Neuron (in vitro differentiated cells): Measurements from ENCODE around the gene SIVA1.

Experiments
- H2AFZ ChIP-seq: one replicate; pipeline ENCODE4 v1.6.1; 2013; ENCODE audit warnings: low read depth, mild to moderate bottlenecking, inconsistent platforms, low read length, moderate library complexity
- H3K27me3 ChIP-seq: one replicate; pipeline ENCODE4 v1.6.1; 2013; ENCODE audit warnings: low read length; ENCODE audit not compliant: insufficient read depth
- H3K36me3 ChIP-seq: one replicate; pipeline ENCODE4 v1.6.1; 2013; ENCODE audit warnings: low read length; ENCODE audit not compliant: insufficient read depth
- H3K4me1 ChIP-seq: one replicate; pipeline ENCODE4 v1.6.1; 2013; ENCODE audit warnings: low read length; ENCODE audit not compliant: insufficient read depth
- H3K4me3 ChIP-seq: 2 replicates; pipeline ENCODE4 v1.5.1; 2013; ENCODE audit warnings: mild to moderate bottlenecking, low read length, moderate library complexity
- H3K9me3 ChIP-seq: one replicate; pipeline ENCODE4 v1.6.1; 2013; ENCODE audit warnings: low read length

Gene SIVA1

GRCh38 chr14:104786091-104786586, 33.2 kb downstream of the SIVA1 start:
- no peaks in the 10 kb centered on the region for H3K27me3 ChIP-seq
- no peak overlapping the region for H3K4me3 ChIP-seq
- H3K36me3 ChIP-seq, result peaks cover 25% of the 10 kb centered on the region
- no peaks in the 10 kb centered on the region for H3K9me3 ChIP-seq
- H3K4me1 ChIP-seq, result peaks cover 3% of the 10 kb centered on the region
- H2AFZ ChIP-seq, result no peak overlapping the region

GRCh38 chr14:104786726-104787675, 34.1 kb downstream of the SIVA1 start:
- Histone ChIP-seq H2AFZ (no peak overlapping the region), H3K4me3 (no peak overlapping the region), H3K4me1 (peaks cover 3% of the 10 kb centered on the region), H3K27me3 (no peaks in the 10 kb centered on the region), H3K36me3 (peaks cover 34% of the 10 kb centered on the region), H3K9me3 (no peaks in the 10 kb centered on the region)

- peaks cover 36% of the 10 kb centered on the region for H3K36me3 ChIP-seq
- H3K4me3 ChIP-seq, result no peak overlapping the region
- no peaks in the 10 kb centered on the region for H3K9me3 ChIP-seq
Measured at GRCh38 chr14:104787736-104788135, 34.8 kb downstream of the SIVA1 start.

GRCh38 chr14:104788161-104788818, 35.3 kb downstream of the SIVA1 start:
- Histone ChIP-seq H3K27me3 (no peaks in the 10 kb centered on the region), H3K4me1 (peaks cover 6% of the 10 kb centered on the region), H3K36me3 (peaks cover 36% of the 10 kb centered on the region), H2AFZ (no peak overlapping the region), H3K4me3 (no peak overlapping the region), H3K9me3 (no peaks in the 10 kb centered on the region)

More at GRCh38 chr14:104787736-104788135, 34.8 kb downstream of the SIVA1 start:
- peaks cover 5% of the 10 kb centered on the region for H3K4me1 ChIP-seq
- no peak overlapping the region for H2AFZ ChIP-seq
- no peaks in the 10 kb centered on the region for H3K27me3 ChIP-seq

- H3K4me1 ChIP-seq, result peaks cover 14% of the 10 kb centered on the region
- H3K4me3 ChIP-seq, result no peak overlapping the region
- no peaks in the 10 kb centered on the region for H3K27me3 ChIP-seq
- H3K9me3 ChIP-seq, result no peaks in the 10 kb centered on the region
- H3K36me3 ChIP-seq, result peaks cover 36% of the 10 kb centered on the region
- H2AFZ ChIP-seq, result no peak overlapping the region
Measured at GRCh38 chr14:104788873-104789663, 36.1 kb downstream of the SIVA1 start.

GRCh38 chr14:104789752-104790743, 37.1 kb downstream of the SIVA1 start:
- H3K27me3 ChIP-seq, result no peaks in the 10 kb centered on the region
- H2AFZ ChIP-seq, result no peak overlapping the region
- H3K4me1 ChIP-seq, result peaks cover 21% of the 10 kb centered on the region
- H3K36me3 ChIP-seq, result peaks cover 36% of the 10 kb centered on the region
- no peak overlapping the region for H3K4me3 ChIP-seq
- H3K9me3 ChIP-seq, result no peaks in the 10 kb centered on the region

- Histone ChIP-seq H3K36me3 (peaks cover 30% of the 10 kb centered on the region), H3K27me3 (peaks cover 5% of the 10 kb centered on the region), H2AFZ (no peak overlapping the region), H3K4me1 (peaks cover 28% of the 10 kb centered on the region), H3K9me3 (no peaks in the 10 kb centered on the region), H3K4me3 (no peak overlapping the region)
Measured at GRCh38 chr14:104791425-104791824, 38.5 kb downstream of the SIVA1 start.

- Histone ChIP-seq H2AFZ (no peak overlapping the region), H3K4me3 (no peak overlapping the region), H3K36me3 (peaks cover 30% of the 10 kb centered on the region), H3K4me1 (peaks cover 35% of the 10 kb centered on the region), H3K9me3 (no peaks in the 10 kb centered on the region), H3K27me3 (peaks cover 13% of the 10 kb centered on the region)
Measured at GRCh38 chr14:104792101-104792884, 39.3 kb downstream of the SIVA1 start.

GRCh38 chr14:104792945-104793702, 40.2 kb downstream of the SIVA1 start:
- H3K9me3 ChIP-seq, result no peaks in the 10 kb centered on the region
- H3K4me1 ChIP-seq, result peaks cover 37% of the 10 kb centered on the region
- H2AFZ ChIP-seq, result no peak overlapping the region
- H3K4me3 ChIP-seq, result no peak overlapping the region
- H3K36me3 ChIP-seq, result peaks cover 30% of the 10 kb centered on the region
- peaks cover 21% of the 10 kb centered on the region for H3K27me3 ChIP-seq

- H3K4me3 ChIP-seq, result peak overlapping the region; percentile 70
- no peak overlapping the region for H2AFZ ChIP-seq
- peaks cover 34% of the 10 kb centered on the region for H3K4me1 ChIP-seq
- H3K27me3 ChIP-seq, result peaks cover 26% of the 10 kb centered on the region
- no peaks in the 10 kb centered on the region for H3K9me3 ChIP-seq
- peaks cover 30% of the 10 kb centered on the region for H3K36me3 ChIP-seq
Measured at GRCh38 chr14:104793703-104793959, 40.7 kb downstream of the SIVA1 start.

- H2AFZ ChIP-seq, result no peak overlapping the region
- H3K4me1 ChIP-seq, result peaks cover 34% of the 10 kb centered on the region
- H3K36me3 ChIP-seq, result peaks cover 27% of the 10 kb centered on the region
- H3K9me3 ChIP-seq, result no peaks in the 10 kb centered on the region
- peak overlapping the region; percentile 70 for H3K4me3 ChIP-seq
- peaks cover 31% of the 10 kb centered on the region for H3K27me3 ChIP-seq
Measured at GRCh38 chr14:104794099-104794498, 41.2 kb downstream of the SIVA1 start.
